Measurements from ENCODE around the gene MPHOSPH6. TPM values are rescaled to one million over a fixed set of nuclear protein-coding genes. Genes with fewer than 3 reads are reported as not detected.

MPHOSPH6 gene
- total RNA-seq, 1 experiment from 2014 or later = 23.5 TPM

DNA sequence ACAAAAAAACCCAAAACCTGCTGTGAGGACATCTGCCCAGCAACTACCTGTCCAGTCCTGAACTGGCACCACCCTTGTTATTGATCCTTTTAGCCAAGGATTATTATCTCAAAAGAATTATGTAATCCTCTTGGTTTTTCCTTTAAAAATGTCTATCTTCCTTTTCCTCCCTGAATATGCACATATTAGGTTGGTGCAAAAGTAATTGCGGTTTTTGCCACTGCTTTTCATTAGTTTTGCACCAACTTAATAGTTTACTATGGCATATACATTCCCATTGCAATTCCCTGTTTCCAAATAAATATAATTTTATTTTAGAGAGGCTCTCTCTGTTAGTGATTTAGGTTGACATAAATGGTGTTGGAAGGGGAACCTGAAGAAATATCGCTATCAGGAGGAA, 51.3 kb downstream of the MPHOSPH6 start:
- Histone ChIP-seq H3K9me2 (replicated peaks; ENCODE audit: low read length) (no peaks in the 10 kb centered on the region), H3K27me3 (ENCODE audit: low read length) (no peaks in the 10 kb centered on the region), H3K4me3 (ENCODE audit: low read length) (no peak overlapping the region), H3F3A (ENCODE audit: low read length, unreplicated experiment) (no peaks in the 10 kb centered on the region), H3K79me2 (ENCODE audit: low read length) (no peaks in the 10 kb centered on the region), H3K36me3 (ENCODE audit: low read depth, low read length) (no peaks in the 10 kb centered on the region), H3K4me2 (ENCODE audit: low read length) (no peak overlapping the region), H3K4me1 (ENCODE audit: insufficient read depth, low read length) (no peaks in the 10 kb centered on the region), H2AFZ (ENCODE audit: low read length) (no peak overlapping the region), H3K9ac (ENCODE audit: low read length) (no peak overlapping the region), H3K27ac (ENCODE audit: low read length) (no peak overlapping the region), H3K9me3 (ENCODE audit: low read length) (no peaks in the 10 kb centered on the region), H4K20me1 (ENCODE audit: low read length) (no peaks in the 10 kb centered on the region)
- CTCF ChIA-PET = no interaction called here
- ATAC-seq (no peak), DNase-seq (no peak)
- intact Hi-C loops (cut with micrococcal nuclease) = no loop called here
- BruUV-seq (replicated peaks) = no TSS peak
- POLR2A ChIA-PET (ENCODE audit: unreplicated experiment) = no interaction called here
- TF ChIP-seq EZH2phosphoT487 (IDR thresholded peaks at IDR 0.05; ENCODE audit: borderline replicate concordance, low read length) (no peak), EZH2 (IDR thresholded peaks at IDR 0.05; ENCODE audit: low read length, unreplicated experiment) (no peak)
- TF ChIP-seq, protein P1, sequence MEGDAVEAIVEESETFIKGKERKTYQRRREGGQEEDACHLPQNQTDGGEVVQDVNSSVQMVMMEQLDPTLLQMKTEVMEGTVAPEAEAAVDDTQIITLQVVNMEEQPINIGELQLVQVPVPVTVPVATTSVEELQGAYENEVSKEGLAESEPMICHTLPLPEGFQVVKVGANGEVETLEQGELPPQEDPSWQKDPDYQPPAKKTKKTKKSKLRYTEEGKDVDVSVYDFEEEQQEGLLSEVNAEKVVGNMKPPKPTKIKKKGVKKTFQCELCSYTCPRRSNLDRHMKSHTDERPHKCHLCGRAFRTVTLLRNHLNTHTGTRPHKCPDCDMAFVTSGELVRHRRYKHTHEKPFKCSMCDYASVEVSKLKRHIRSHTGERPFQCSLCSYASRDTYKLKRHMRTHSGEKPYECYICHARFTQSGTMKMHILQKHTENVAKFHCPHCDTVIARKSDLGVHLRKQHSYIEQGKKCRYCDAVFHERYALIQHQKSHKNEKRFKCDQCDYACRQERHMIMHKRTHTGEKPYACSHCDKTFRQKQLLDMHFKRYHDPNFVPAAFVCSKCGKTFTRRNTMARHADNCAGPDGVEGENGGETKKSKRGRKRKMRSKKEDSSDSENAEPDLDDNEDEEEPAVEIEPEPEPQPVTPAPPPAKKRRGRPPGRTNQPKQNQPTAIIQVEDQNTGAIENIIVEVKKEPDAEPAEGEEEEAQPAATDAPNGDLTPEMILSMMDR (conservative IDR thresholded peaks at IDR 0.05; ENCODE audit: low read depth, low read length) = no peak

DNA sequence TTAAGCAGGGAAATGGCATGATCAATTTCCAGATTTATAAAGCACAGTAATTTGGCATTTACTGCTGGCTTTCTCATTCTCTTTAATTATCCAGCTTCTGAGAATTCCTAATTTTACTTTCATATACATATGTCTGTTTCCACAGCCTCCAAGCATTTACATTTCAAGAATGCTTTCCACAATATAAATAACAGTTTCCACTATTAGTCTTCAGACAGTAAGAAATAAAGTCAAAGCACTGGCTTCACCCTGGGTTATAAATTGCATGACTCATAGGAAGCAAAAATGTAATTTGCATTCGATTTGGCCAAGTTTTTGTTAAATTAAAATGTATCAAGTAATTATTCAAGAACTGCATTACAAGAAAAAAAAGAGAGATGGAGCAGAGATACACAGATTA, 53.5 kb downstream of the MPHOSPH6 start:
- Histone ChIP-seq H3F3A (ENCODE audit: low read length, unreplicated experiment) (no peaks in the 10 kb centered on the region), H3K4me2 (ENCODE audit: low read length) (no peak overlapping the region), H3K9ac (ENCODE audit: low read length) (no peak overlapping the region), H3K79me2 (ENCODE audit: low read length) (no peaks in the 10 kb centered on the region), H4K20me1 (ENCODE audit: low read length) (no peaks in the 10 kb centered on the region), H3K9me3 (ENCODE audit: low read length) (no peaks in the 10 kb centered on the region), H2AFZ (ENCODE audit: low read length) (no peak overlapping the region), H3K4me3 (ENCODE audit: low read length) (no peak overlapping the region), H3K27me3 (ENCODE audit: low read length) (no peaks in the 10 kb centered on the region), H3K36me3 (ENCODE audit: low read depth, low read length) (no peaks in the 10 kb centered on the region), H3K27ac (ENCODE audit: low read length) (no peak overlapping the region), H3K4me1 (ENCODE audit: insufficient read depth, low read length) (peaks cover 10% of the 10 kb centered on the region), H3K9me2 (replicated peaks; ENCODE audit: low read length) (no peaks in the 10 kb centered on the region)
- DNase-seq (no peak), ATAC-seq (no peak)
- CTCF ChIA-PET = no interaction called here
- POLR2A ChIA-PET (ENCODE audit: unreplicated experiment) = no interaction called here
- BruUV-seq (replicated peaks) = no TSS peak
- TF ChIP-seq EZH2 (IDR thresholded peaks at IDR 0.05; ENCODE audit: low read length, unreplicated experiment) (no peak), EZH2phosphoT487 (IDR thresholded peaks at IDR 0.05; ENCODE audit: borderline replicate concordance, low read length) (no peak)
- TF ChIP-seq, protein P1 (conservative IDR thresholded peaks at IDR 0.05; ENCODE audit: low read depth, low read length) = no peak
- intact Hi-C loops (cut with micrococcal nuclease) = no loop called here

DNA sequence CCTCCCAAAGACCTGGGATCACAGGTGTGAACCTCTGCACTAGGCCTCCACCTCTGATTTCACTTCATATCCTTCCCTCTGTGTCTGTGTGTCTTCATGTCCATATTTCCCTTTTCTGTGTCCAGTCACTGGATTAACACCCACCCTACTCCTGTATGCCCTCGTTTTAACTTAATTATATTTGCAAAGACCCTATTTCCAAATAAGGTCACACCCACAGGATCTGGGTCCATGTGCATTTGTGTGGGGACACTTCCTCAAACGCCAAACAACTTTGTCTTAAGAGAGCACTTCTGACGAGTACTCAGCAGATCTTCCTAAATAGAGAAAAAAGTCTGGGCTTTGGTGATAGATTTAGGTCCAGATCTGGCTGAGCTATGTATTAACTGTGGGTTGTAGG, 56.3 kb downstream of the MPHOSPH6 start:
- Histone ChIP-seq H3K4me3 (ENCODE audit: low read length) (no peak overlapping the region), H3K27ac (ENCODE audit: low read length) (no peak overlapping the region), H3K79me2 (ENCODE audit: low read length) (no peaks in the 10 kb centered on the region), H2AFZ (ENCODE audit: low read length) (no peak overlapping the region), H3K9ac (ENCODE audit: low read length) (no peak overlapping the region), H3K27me3 (ENCODE audit: low read length) (no peaks in the 10 kb centered on the region), H3K4me2 (ENCODE audit: low read length) (no peak overlapping the region), H3K36me3 (ENCODE audit: low read depth, low read length) (no peaks in the 10 kb centered on the region), H3K4me1 (ENCODE audit: insufficient read depth, low read length) (peaks cover 10% of the 10 kb centered on the region), H3K9me3 (ENCODE audit: low read length) (no peaks in the 10 kb centered on the region), H3K9me2 (replicated peaks; ENCODE audit: low read length) (no peaks in the 10 kb centered on the region), H4K20me1 (ENCODE audit: low read length) (no peaks in the 10 kb centered on the region), H3F3A (ENCODE audit: low read length, unreplicated experiment) (no peaks in the 10 kb centered on the region)
- DNase-seq (no peak), ATAC-seq (no peak)
- intact Hi-C loops (cut with micrococcal nuclease) = no loop called here
- ChIA-PET POLR2A (ENCODE audit: unreplicated experiment) (no interaction called here), CTCF (no interaction called here)
- BruUV-seq (replicated peaks) = no TSS peak
- TF ChIP-seq EZH2phosphoT487 (IDR thresholded peaks at IDR 0.05; ENCODE audit: borderline replicate concordance, low read length) (no peak), EZH2 (IDR thresholded peaks at IDR 0.05; ENCODE audit: low read length, unreplicated experiment) (no peak)
- TF ChIP-seq, protein P1 (conservative IDR thresholded peaks at IDR 0.05; ENCODE audit: low read depth, low read length) = no peak

Measured in PC-3 (cell line).